Fibroblast of lung (primary cell): ENCODE results near the gene TMEM134.

ENCODE experiments used
- EZH2 ChIP-seq: IDR thresholded peaks from 2 replicates; pipeline ENCODE4 v1.5.1; 2012; ENCODE audit warnings: low read length, control low read depth, mild to moderate bottlenecking; ENCODE audit errors: missing control alignments
- TF ChIP-seq, protein P1 (sequence below), 2 donors: IDR thresholded peaks in 1 of 2; conservative IDR thresholded peaks in 1 of 2; 1 replicate in 1 of 2; 2 replicates in 1 of 2; pipeline ENCODE4 v1.5.1; 2011 to 2012; ENCODE audit warnings: low read length in 2 of 2, control low read depth in 1 of 2, inconsistent platforms in 1 of 2, low read depth in 1 of 2, mild to moderate bottlenecking in 1 of 2

DNA sequence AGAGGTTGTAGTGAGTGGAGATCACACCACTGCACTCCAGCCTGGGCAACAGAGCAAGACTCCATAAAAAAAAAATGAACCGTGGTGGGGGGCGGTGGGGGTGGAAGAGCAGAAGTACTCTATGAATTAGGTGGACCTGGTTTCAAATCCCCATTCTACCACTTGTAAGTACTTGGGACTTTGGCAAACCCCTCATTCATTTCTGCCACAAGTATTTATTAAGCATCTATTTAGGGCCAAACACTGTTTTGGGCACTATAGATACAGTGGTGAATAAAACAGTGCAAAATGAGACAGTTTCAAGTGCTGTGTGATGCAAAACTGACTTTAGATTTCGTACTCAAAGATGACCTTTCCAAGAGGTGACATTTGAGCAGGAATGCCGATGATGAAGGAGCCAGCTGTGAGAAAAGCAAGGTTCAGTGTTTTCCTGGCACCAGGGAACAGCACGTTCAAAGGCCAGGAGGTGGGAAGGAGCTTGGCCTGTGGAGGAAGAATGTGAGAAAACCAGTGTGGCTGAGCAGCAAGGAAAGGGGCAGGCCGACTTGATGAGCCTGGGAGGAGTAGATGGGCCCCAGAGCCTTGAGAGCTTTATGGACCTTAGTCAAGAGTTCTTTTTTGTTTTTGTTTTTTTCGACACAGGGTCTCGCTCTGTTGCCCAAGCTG, 1.4 kb upstream of the TMEM134 start:
- TF ChIP-seq EZH2: no peak
- TF ChIP-seq, protein P1, sequence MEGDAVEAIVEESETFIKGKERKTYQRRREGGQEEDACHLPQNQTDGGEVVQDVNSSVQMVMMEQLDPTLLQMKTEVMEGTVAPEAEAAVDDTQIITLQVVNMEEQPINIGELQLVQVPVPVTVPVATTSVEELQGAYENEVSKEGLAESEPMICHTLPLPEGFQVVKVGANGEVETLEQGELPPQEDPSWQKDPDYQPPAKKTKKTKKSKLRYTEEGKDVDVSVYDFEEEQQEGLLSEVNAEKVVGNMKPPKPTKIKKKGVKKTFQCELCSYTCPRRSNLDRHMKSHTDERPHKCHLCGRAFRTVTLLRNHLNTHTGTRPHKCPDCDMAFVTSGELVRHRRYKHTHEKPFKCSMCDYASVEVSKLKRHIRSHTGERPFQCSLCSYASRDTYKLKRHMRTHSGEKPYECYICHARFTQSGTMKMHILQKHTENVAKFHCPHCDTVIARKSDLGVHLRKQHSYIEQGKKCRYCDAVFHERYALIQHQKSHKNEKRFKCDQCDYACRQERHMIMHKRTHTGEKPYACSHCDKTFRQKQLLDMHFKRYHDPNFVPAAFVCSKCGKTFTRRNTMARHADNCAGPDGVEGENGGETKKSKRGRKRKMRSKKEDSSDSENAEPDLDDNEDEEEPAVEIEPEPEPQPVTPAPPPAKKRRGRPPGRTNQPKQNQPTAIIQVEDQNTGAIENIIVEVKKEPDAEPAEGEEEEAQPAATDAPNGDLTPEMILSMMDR (conservative IDR thresholded peaks at IDR 0.05 in 1 of 2, IDR thresholded peaks at IDR 0.05 in 1 of 2; ENCODE audit: low read depth in 1 of 2, low read length in 2 of 2): no peak
